H1 (cell line): ENCODE results near the gene ELOVL4.

Source experiments
- CREB1 ChIP-seq: IDR thresholded peaks from 2 replicates; pipeline ENCODE4 v1.6.1; 2012; ENCODE audit warnings: inconsistent platforms
- EP300 ChIP-seq, 2 experiments: IDR thresholded peaks; 1 replicate in 1 of 2; 2 replicates in 1 of 2; pipeline ENCODE4 v1.6.1; 2011 to 2012; ENCODE audit warnings: low read depth in 2 of 2, low read length in 2 of 2, mild to moderate bottlenecking in 2 of 2, borderline replicate concordance in 1 of 2, inconsistent platforms in 1 of 2, moderate library complexity in 1 of 2
- HDAC6 ChIP-seq: IDR thresholded peaks from one replicate; pipeline ENCODE4 v1.7.1; 2012; ENCODE audit warnings: low read depth, mild to moderate bottlenecking, inconsistent platforms, low read length, moderate library complexity
- JUN ChIP-seq: IDR thresholded peaks from 2 replicates; pipeline ENCODE4 v1.6.1; 2011; ENCODE audit warnings: low read depth, mild to moderate bottlenecking, improper control_type of control experiment, low read length
- POLR2A ChIP-seq, 2 experiments: IDR thresholded peaks; 1 replicate in 1 of 2; 2 replicates in 1 of 2; pipeline ENCODE4 v1.6.1; 2011; ENCODE audit warnings: low read depth in 2 of 2, low read length in 2 of 2, mild to moderate bottlenecking in 2 of 2; ENCODE audit errors: control extremely low read depth in 1 of 2
- RAD21 ChIP-seq, 2 experiments: IDR thresholded peaks in 1 of 2; conservative IDR thresholded peaks in 1 of 2; 2 replicates each; pipeline ENCODE4 v1.6.1; 2011; ENCODE audit warnings: low read depth in 2 of 2, low read length in 2 of 2, improper control_type of control experiment in 1 of 2, inconsistent platforms in 1 of 2, mild to moderate bottlenecking in 1 of 2, moderate library complexity in 1 of 2
- TAF1 ChIP-seq: IDR thresholded peaks from 2 replicates; pipeline ENCODE4 v1.6.1; 2011; ENCODE audit warnings: mild to moderate bottlenecking, low read depth, low read length
- YY1 ChIP-seq: IDR thresholded peaks from 2 replicates; pipeline ENCODE4 v1.6.1; 2011; ENCODE audit warnings: low read depth, mild to moderate bottlenecking, low read length
- ZNF274 ChIP-seq: IDR thresholded peaks from 2 replicates; pipeline ENCODE4 v1.7.0; 2012; ENCODE audit warnings: low read length, borderline replicate concordance; ENCODE audit errors: extremely low read depth
- TF ChIP-seq, protein P1 (sequence below), 3 experiments: IDR thresholded peaks; 1 replicate in 2 of 3; 2 replicates in 1 of 3; pipeline versions ENCODE4 v1.5.1 to v1.6.1; 2011; ENCODE audit warnings: low read length in 3 of 3, mild to moderate bottlenecking in 3 of 3, inconsistent platforms in 2 of 3, low read depth in 1 of 3, moderate library complexity in 1 of 3; ENCODE audit not compliant: insufficient read depth in 1 of 3; ENCODE audit errors: control extremely low read depth in 1 of 3
- TF ChIP-seq, protein P2 (sequence below): IDR thresholded peaks from 2 replicates; pipeline ENCODE4 v1.6.1; 2011; ENCODE audit warnings: low read depth, mild to moderate bottlenecking, low read length; ENCODE audit not compliant: insufficient read depth
- TF ChIP-seq, protein P3 (sequence below): IDR thresholded peaks from 2 replicates; pipeline ENCODE4 v1.6.1; 2011; ENCODE audit warnings: low read length, improper control_type of control experiment

DNA sequence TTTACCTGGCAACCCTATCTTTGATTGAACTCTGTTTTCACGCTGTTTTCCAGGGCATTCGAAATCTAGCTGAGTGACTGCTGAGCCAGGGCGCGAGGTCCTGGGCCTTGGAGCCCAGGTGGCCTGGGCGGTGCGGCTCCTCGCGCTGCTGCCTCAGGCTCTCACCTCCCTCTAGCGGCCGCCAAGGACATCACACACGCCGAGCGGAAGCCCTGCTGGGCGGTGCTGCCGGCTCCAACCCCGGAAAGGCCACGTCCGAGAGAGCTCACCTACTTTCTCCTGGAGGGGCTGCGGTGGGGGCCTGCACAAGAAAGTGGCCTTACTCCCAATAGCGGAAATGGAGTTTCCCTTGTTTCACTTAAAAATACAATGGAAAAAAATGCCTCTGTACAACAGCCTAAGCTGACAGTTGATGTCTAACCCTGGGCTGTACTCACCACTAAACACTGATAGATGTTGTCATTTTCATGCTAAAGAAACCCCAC lies 77.7 kb downstream of the ELOVL4 start:
- TF ChIP-seq, protein P1, sequence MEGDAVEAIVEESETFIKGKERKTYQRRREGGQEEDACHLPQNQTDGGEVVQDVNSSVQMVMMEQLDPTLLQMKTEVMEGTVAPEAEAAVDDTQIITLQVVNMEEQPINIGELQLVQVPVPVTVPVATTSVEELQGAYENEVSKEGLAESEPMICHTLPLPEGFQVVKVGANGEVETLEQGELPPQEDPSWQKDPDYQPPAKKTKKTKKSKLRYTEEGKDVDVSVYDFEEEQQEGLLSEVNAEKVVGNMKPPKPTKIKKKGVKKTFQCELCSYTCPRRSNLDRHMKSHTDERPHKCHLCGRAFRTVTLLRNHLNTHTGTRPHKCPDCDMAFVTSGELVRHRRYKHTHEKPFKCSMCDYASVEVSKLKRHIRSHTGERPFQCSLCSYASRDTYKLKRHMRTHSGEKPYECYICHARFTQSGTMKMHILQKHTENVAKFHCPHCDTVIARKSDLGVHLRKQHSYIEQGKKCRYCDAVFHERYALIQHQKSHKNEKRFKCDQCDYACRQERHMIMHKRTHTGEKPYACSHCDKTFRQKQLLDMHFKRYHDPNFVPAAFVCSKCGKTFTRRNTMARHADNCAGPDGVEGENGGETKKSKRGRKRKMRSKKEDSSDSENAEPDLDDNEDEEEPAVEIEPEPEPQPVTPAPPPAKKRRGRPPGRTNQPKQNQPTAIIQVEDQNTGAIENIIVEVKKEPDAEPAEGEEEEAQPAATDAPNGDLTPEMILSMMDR (IDR thresholded peaks at IDR 0.05; ENCODE audit: control extremely low read depth in 1 of 3, insufficient read depth in 1 of 3, low read depth in 1 of 3, low read length in 3 of 3): peak; percentile 86 to 94 (median 92)
- no peak for TF ChIP-seq JUN
- TF ChIP-seq ZNF274: no peak
- TF ChIP-seq, protein P2, sequence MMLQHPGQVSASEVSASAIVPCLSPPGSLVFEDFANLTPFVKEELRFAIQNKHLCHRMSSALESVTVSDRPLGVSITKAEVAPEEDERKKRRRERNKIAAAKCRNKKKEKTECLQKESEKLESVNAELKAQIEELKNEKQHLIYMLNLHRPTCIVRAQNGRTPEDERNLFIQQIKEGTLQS: no peak
- no peak for TF ChIP-seq TAF1
- TF ChIP-seq CREB1: peak; percentile 61; the same call in 1 of the 2 replicates
- TF ChIP-seq HDAC6: no peak
- no peak for TF ChIP-seq YY1
- TF ChIP-seq POLR2A (IDR thresholded peaks at IDR 0.05; ENCODE audit: control extremely low read depth in 1 of 2, low read depth in 2 of 2, low read length in 2 of 2): no peak
- no peak for TF ChIP-seq EP300 (IDR thresholded peaks at IDR 0.05; ENCODE audit: borderline replicate concordance in 1 of 2, low read depth in 2 of 2, low read length in 2 of 2)
- TF ChIP-seq, protein P3, sequence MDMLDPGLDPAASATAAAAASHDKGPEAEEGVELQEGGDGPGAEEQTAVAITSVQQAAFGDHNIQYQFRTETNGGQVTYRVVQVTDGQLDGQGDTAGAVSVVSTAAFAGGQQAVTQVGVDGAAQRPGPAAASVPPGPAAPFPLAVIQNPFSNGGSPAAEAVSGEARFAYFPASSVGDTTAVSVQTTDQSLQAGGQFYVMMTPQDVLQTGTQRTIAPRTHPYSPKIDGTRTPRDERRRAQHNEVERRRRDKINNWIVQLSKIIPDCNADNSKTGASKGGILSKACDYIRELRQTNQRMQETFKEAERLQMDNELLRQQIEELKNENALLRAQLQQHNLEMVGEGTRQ: no peak
- TF ChIP-seq RAD21 (IDR thresholded peaks at IDR 0.05 in 1 of 2, conservative IDR thresholded peaks at IDR 0.05 in 1 of 2; ENCODE audit: low read depth in 2 of 2, low read length in 2 of 2): peak; percentile 70 to 82
